ENCODE data around the gene PRH2.

- TF ChIP-seq CTCF (IDR thresholded peaks at IDR 0.05; ENCODE audit: poor library complexity), result no peak
- no peak for TF ChIP-seq EZH2phosphoT487 (IDR thresholded peaks at IDR 0.05; ENCODE audit: low read depth, severe bottlenecking, unreplicated experiment)
- no peak for TF ChIP-seq EZH2 (IDR thresholded peaks at IDR 0.05; ENCODE audit: borderline replicate concordance)
Observed at GRCh38 chr12:10959804-10960203, 30.8 kb downstream of the PRH2 start.
